ENCODE measurements around the gene BBS1. TPM values are rescaled to one million over a fixed set of nuclear protein-coding genes. Genes with fewer than 3 reads are reported as not detected.
A peak's percentile ranks its signal among the peaks of the same experiment; 100 is the strongest.

Gene BBS1
- total RNA-seq, 3 donors from 2014 or later = 13.1 to 13.8 (median 13.6) TPM

DNA sequence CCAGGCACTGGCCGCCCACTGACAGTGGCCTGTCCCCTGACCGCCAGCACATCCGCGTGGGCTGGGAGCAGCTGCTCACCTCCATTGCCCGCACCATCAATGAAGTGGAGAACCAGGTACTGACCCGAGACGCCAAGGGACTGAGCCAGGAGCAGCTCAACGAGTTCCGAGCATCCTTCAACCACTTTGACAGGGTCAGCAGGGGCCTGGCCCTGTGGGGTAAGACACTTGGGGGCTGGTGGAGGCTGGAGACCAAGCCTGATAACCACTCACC, 51.5 kb downstream of the BBS1 start:
- Mint-ChIP-seq H3K4me1 (ENCODE audit: low read depth) (peaks cover 4% of the 10 kb centered on the region), H3K36me3 (ENCODE audit: insufficient read depth) (no peaks in the 10 kb centered on the region), H3K4me3 (no peak overlapping the region), H3K9me3 (no peaks in the 10 kb centered on the region), H3K27me3 (ENCODE audit: low read depth) (peaks cover 10% of the 10 kb centered on the region)
- DNase-seq = no peak
- ATAC-seq = no peak

GRCh38 chr11:66562275-66562674, 51.8 kb downstream of the BBS1 start:
- no peak for ATAC-seq
- peaks cover 8% of the 10 kb centered on the region for H3K27me3 Mint-ChIP-seq (ENCODE audit: low read depth)
- no peak for DNase-seq
- peaks cover 5% of the 10 kb centered on the region for H3K4me1 Mint-ChIP-seq (ENCODE audit: low read depth)
- no peak overlapping the region for H3K4me3 Mint-ChIP-seq
- no peaks in the 10 kb centered on the region for H3K36me3 Mint-ChIP-seq (ENCODE audit: insufficient read depth)
- H3K9me3 Mint-ChIP-seq = no peaks in the 10 kb centered on the region

DNA sequence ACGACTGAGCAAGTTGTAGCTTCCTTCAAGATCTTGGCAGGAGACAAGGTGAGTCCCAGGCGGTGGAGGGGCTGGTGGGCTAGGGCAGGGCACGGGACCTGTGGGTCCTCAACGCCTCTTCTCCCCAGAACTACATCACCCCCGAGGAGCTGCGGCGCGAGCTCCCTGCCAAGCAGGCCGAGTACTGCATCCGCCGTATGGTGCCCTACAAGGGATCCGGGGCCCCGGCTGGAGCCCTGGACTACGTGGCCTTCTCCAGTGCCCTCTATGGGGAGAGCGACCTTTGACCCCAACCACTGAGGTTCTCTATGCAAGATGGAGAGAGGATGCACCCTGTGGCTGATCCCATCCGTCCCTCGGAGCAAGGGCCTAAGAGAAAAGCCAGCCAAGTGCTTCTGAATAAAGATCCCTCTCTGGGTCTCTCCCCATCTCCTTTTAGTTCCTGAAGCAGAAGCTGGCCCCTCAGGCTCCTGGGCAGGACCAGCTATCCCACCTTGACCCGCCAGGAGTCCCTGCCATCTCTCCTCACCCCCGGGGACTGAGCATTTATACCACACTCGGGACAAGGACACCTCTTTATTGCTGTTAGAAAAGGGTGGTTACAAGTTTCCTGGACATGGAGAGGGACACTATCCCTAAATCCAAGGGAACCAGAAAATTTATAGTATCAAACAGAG, 52.6 kb downstream of the BBS1 start:
- no peak for ATAC-seq
- Mint-ChIP-seq H3K4me1 (ENCODE audit: low read depth) (peaks cover 12% of the 10 kb centered on the region), H3K27me3 (ENCODE audit: low read depth) (peaks cover 5% of the 10 kb centered on the region), H3K9me3 (no peaks in the 10 kb centered on the region), H3K4me3 (no peak overlapping the region), H3K36me3 (ENCODE audit: insufficient read depth) (no peaks in the 10 kb centered on the region)
- no peak for DNase-seq

GRCh38 chr11:66563832-66564231, 53.4 kb downstream of the BBS1 start:
- ATAC-seq (no peak), DNase-seq (no peak)
- Mint-ChIP-seq H3K27me3 (ENCODE audit: low read depth) (peaks cover 2% of the 10 kb centered on the region), H3K4me1 (ENCODE audit: low read depth) (peaks cover 13% of the 10 kb centered on the region), H3K9me3 (no peaks in the 10 kb centered on the region), H3K4me3 (no peak overlapping the region), H3K36me3 (ENCODE audit: insufficient read depth) (no peaks in the 10 kb centered on the region)

DNA sequence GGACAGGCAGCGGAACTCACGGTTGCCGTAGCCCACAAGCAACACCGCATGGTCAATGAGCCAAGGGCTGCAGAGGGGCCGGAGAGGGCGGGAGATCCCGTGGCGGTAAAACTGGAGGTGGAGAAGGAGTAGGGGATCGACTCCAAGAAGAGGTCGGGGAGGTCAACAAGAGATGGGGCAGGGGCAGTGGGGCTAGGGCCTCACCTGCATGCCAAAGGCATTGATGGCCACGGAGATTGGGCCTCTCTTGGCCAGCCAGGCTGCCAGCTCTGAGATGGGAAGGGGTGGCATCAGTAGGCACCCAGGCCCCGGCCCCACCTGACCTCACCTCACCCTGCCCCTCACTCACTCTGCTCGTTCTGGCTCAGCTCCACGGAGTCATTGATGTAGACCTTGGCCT, 54.1 kb downstream of the BBS1 start:
- no peak overlapping the region for H3K4me3 Mint-ChIP-seq
- no peaks in the 10 kb centered on the region for H3K36me3 Mint-ChIP-seq (ENCODE audit: insufficient read depth)
- DNase-seq = no peak
- no peaks in the 10 kb centered on the region for H3K27me3 Mint-ChIP-seq (ENCODE audit: low read depth)
- H3K9me3 Mint-ChIP-seq = no peaks in the 10 kb centered on the region
- peaks cover 12% of the 10 kb centered on the region for H3K4me1 Mint-ChIP-seq (ENCODE audit: low read depth)
- no peak for ATAC-seq

DNA sequence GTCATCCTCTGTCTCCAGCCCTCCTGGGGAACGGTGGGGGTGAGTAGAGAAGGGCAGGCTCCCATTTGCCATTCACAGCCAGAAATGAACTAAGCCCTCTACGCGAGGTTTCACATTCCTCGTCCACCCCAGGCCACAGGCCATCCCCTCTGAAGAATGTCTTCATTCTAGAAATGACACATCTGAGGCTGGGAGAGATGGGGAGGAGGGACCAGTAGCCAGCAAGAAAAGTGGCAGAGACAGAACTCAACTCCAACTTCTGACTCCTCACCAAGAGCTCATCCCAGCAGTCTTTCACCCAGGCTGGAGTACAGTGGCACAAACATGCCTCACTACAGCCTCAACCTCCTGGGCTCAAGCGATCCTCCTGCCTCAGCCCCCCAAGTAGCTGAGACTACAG, 54.5 kb downstream of the BBS1 start:
- no peak overlapping the region for H3K4me3 Mint-ChIP-seq
- no peaks in the 10 kb centered on the region for H3K36me3 Mint-ChIP-seq (ENCODE audit: insufficient read depth)

DNA sequence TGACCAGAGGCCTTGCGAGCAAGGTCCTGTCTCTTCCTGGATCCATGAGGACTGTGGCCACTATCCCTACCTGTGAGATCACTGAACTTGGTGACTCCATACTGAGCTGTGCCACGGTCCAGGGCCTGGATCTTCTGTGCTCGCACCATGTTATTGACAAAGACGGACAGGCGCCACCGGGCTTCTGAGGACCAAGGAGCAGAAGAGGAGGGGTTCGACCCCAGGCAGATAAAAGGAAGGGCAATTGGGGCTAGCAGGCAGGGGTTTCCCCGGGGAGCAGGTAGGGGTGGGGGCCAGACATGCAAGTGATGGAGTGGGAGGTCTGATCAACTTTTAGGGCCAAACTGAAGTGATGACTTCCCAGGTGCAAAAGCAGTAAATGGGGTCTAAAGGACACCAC, 55.8 kb downstream of the BBS1 start:
- no peak overlapping the region for H3K4me3 Mint-ChIP-seq
- H3K36me3 Mint-ChIP-seq (ENCODE audit: insufficient read depth) = no peaks in the 10 kb centered on the region
- peaks cover 4% of the 10 kb centered on the region for H3K27me3 Mint-ChIP-seq (ENCODE audit: low read depth)
- H3K9me3 Mint-ChIP-seq = no peaks in the 10 kb centered on the region
- ATAC-seq = no peak
- H3K4me1 Mint-ChIP-seq (ENCODE audit: low read depth) = peaks cover 12% of the 10 kb centered on the region
- no peak for DNase-seq

More for the DNA sequence above, 54.5 kb downstream of the BBS1 start:
- H3K27me3 Mint-ChIP-seq (ENCODE audit: low read depth) = no peaks in the 10 kb centered on the region
- peaks cover 12% of the 10 kb centered on the region for H3K4me1 Mint-ChIP-seq (ENCODE audit: low read depth)
- ATAC-seq (no peak), DNase-seq (no peak)
- H3K9me3 Mint-ChIP-seq = no peaks in the 10 kb centered on the region

DNA sequence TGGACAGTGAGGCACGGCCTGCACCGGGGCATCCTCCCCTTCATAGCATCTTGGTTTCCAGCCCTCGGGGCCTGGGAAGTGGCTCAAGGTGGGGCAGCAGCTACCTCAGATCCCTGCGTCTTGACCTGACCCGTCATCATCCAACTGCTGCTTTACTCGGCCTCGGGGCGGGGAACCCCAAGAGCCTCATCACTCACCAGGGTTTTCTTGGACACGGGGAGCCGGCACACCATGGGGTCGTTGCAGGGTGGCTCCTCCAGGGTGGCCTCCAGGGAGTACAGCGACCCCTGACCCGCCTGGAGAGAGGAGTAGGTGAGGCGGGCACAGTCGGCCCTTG, 57.3 kb downstream of the BBS1 start:
- Mint-ChIP-seq H3K36me3 (ENCODE audit: insufficient read depth) (no peaks in the 10 kb centered on the region), H3K4me1 (ENCODE audit: low read depth) (peaks cover 12% of the 10 kb centered on the region), H3K27me3 (ENCODE audit: low read depth) (peaks cover 4% of the 10 kb centered on the region), H3K9me3 (no peaks in the 10 kb centered on the region), H3K4me3 (peak overlapping the region; percentile 68)
- ATAC-seq (peak in 1 of 2 donors; percentile 16), DNase-seq (no peak)

- H3K4me1 Mint-ChIP-seq (ENCODE audit: low read depth) = peaks cover 12% of the 10 kb centered on the region
- H3K36me3 Mint-ChIP-seq (ENCODE audit: insufficient read depth) = no peaks in the 10 kb centered on the region
- DNase-seq (peak; percentile 66), ATAC-seq (peak; percentile 96 to 97)
- H3K27me3 Mint-ChIP-seq (ENCODE audit: low read depth) = peaks cover 4% of the 10 kb centered on the region
- no peaks in the 10 kb centered on the region for H3K9me3 Mint-ChIP-seq
- H3K4me3 Mint-ChIP-seq = peak within 1 kb of the TSS; percentile 77
Observed at GRCh38 chr11:66568124-66568916, 57.9 kb downstream of the BBS1 start, which contains the start of gene CTSF. Gene CTSF, minus strand, starts transcription at chr11:66568606. Its CDS starts 120 bp downstream, at chr11:66568486.

DNA sequence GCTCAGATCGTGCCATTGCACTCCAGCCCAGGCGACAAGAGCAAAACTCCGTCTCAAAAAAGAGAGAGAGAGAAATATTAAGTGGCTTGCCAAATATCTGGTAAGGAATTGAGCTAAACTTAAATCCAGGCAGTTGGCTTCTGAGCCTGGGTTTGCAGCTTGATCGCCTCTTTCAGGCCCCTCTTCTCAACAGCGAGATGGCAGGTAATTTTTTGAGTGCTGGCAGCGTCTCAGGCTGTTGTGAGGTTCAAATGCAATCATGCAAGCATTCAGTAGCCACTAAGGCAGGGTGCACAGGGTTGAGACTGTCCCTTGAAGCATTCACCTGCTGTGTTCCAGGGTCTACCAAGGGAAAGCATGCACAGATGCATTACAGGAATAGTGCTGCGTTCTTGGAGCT, 58.6 kb downstream of the BBS1 start:
- H3K9me3 Mint-ChIP-seq = no peaks in the 10 kb centered on the region
- DNase-seq = no peak
- H3K4me1 Mint-ChIP-seq (ENCODE audit: low read depth) = peaks cover 12% of the 10 kb centered on the region
- no peak for ATAC-seq
- H3K36me3 Mint-ChIP-seq (ENCODE audit: insufficient read depth) = no peaks in the 10 kb centered on the region
- H3K4me3 Mint-ChIP-seq = no peak overlapping the region
- peaks cover 4% of the 10 kb centered on the region for H3K27me3 Mint-ChIP-seq (ENCODE audit: low read depth)

- H3K4me3 Mint-ChIP-seq = no peak overlapping the region
Observed at GRCh38 chr11:66570079-66570849, 59.8 kb downstream of the BBS1 start.

GRCh38 chr11:66570850-66571180, 60.4 kb downstream of the BBS1 start:
- ATAC-seq = no peak
- H3K9me3 Mint-ChIP-seq = no peaks in the 10 kb centered on the region
- no peak for DNase-seq
- H3K4me3 Mint-ChIP-seq = no peak overlapping the region
- H3K36me3 Mint-ChIP-seq (ENCODE audit: insufficient read depth) = no peaks in the 10 kb centered on the region
- peaks cover 11% of the 10 kb centered on the region for H3K27me3 Mint-ChIP-seq (ENCODE audit: low read depth)
- H3K4me1 Mint-ChIP-seq (ENCODE audit: low read depth) = peaks cover 12% of the 10 kb centered on the region

More at GRCh38 chr11:66570079-66570849, 59.8 kb downstream of the BBS1 start:
- H3K9me3 Mint-ChIP-seq = no peaks in the 10 kb centered on the region
- peaks cover 6% of the 10 kb centered on the region for H3K27me3 Mint-ChIP-seq (ENCODE audit: low read depth)
- ATAC-seq = no peak
- DNase-seq = no peak
- no peaks in the 10 kb centered on the region for H3K36me3 Mint-ChIP-seq (ENCODE audit: insufficient read depth)
- peaks cover 12% of the 10 kb centered on the region for H3K4me1 Mint-ChIP-seq (ENCODE audit: low read depth)

- H3K9me3 Mint-ChIP-seq = peaks cover 11% of the 10 kb centered on the region
- H3K36me3 Mint-ChIP-seq (ENCODE audit: insufficient read depth) = no peaks in the 10 kb centered on the region
- DNase-seq (peak; percentile 80), ATAC-seq (peak; percentile 93 to 94)
- peaks cover 13% of the 10 kb centered on the region for H3K4me1 Mint-ChIP-seq (ENCODE audit: low read depth)
- no peak overlapping the region for H3K4me3 Mint-ChIP-seq
- H3K27me3 Mint-ChIP-seq (ENCODE audit: low read depth) = peaks cover 12% of the 10 kb centered on the region
Observed at GRCh38 chr11:66579017-66579606, 68.7 kb downstream of the BBS1 start.

GRCh38 chr11:66580803-66581202, 70.4 kb downstream of the BBS1 start:
- Mint-ChIP-seq H3K4me3 (no peak overlapping the region), H3K4me1 (ENCODE audit: low read depth) (peaks cover 13% of the 10 kb centered on the region), H3K36me3 (ENCODE audit: insufficient read depth) (no peaks in the 10 kb centered on the region), H3K9me3 (peaks cover 11% of the 10 kb centered on the region), H3K27me3 (ENCODE audit: low read depth) (peaks cover 5% of the 10 kb centered on the region)
- DNase-seq (no peak), ATAC-seq (no peak)

Measured in activated T-cell treated with anti-CD3 and anti-CD28 coated beads, Interleukin-2, amount 50 U/mL, for 4 hours (primary cell).